ENCODE data around the gene CLASRP. TPM values are rescaled to one million over a fixed set of nuclear protein-coding genes. Genes with fewer than 3 reads are reported as not detected.

CLASRP gene
- total and polyA plus RNA-seq, 11 donors, result 25.8 to 68.2 (median 32.4) TPM

DNA sequence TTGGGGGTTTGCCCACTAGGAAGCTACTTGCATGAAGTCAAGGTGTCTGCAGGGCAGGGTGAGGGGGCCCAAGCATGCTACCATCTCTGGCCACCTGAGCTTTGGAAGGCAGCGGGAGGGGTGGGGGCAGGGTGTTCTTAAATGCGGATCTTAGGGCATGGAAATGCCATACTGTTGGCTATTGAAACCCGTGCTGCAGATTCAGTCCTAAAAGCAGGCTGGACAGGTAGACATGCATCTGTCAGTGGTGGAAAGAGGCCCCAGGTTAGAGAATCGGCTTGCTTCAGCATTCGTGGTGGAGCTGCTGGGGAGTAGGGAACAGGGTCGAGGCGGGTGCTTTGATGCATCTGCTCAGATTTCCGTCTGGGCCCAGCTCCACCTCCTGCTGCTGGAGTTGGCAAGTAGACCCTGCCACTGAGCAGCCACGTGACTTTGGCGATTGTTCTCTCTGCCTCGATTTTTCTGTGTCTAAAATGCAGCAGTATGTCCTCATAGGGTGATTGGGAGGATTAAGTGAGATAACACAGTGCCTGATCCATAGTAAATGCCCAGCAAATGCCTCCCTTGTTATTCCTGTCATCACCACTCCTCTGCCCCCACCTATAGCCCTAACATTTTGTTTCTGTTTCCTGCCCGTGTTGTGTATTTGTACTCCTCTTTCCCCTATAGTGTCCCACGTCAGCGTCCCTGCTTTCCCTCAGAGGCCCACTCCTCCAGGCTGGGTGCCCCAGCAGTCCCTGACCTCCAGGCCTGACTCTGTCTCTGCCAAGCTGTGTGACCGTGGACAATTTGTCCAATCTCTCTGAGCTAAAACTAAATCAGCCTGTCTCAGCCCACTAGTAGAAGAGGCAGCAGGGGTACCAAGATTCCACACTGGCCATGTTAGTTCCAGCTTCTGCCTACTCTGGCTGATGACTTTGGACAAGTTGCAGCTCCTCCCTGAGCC is 59.9 kb downstream of the CLASRP start:
- intact Hi-C loops (cut with DNase I), result loop anchor here in 1 of 10 donors (10.0 kb wide), 1 partner anchor 76 kb away; the partner anchor contains the start of genes BLOC1S3 and TRAPPC6A
- Histone ChIP-seq H3K27ac (peak overlapping the region in 10 of 12 donors; percentile 14 to 67 (median 49)), H3K4me1 (peaks cover 13 to 94% (median 77%) of the 10 kb centered on the region in 12 donors), H3K4me3 (peak overlapping the region in 2 of 12 donors; percentile 2 to 4), H3K9me3 (no peaks in the 10 kb centered on the region), H3K27me3 (no peaks in the 10 kb centered on the region), H3K36me3 (no peaks in the 10 kb centered on the region)
- no peak for TF ChIP-seq POLR2A (IDR thresholded peaks at IDR 0.05)
- DNase-seq (peak in 4 of 5 donors; percentile 37 to 58 (median 50)), ATAC-seq (peak; percentile 21 to 61 (median 30))
- WGBS, 4 donors, result 32 to 47% (median 35%) methylated on average over 15 of the region's 15 CpGs

DNA sequence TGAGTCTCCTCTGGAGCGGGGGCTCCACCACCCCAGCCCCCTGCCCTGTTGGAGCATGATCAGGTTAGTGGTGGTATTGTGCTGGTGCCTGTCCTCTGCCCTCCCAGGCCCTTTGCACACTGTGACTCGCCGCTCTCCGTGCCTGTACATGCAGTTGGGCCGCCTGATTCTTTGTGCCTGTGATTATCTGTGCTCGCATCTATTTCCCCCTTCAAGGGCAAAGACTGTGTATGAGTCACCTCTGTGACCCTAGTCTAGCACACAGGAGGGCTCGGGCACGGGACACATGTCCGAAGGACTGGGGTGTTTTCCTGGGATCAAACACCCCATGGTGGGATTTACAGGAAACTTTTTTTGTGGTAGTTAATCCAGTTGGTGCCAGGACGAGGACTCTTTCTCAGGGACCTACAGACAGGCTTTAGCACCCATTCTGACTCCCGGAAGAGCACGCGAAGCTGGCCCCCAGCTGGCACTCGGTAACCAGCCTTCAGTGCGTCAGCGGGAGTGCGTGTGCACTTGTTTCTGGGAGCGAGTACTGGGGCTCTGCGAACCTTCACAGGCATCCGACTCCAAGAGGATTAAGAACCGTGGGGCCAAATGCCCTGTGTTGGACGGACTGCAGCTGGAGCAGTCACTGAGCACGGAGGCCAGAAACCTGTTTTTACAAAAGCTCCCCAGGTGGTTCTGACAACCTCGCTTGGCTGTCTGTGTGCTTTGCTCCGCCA is 60.8 kb downstream of the CLASRP start:
- no peak overlapping the region for H3K4me3 ChIP-seq
- H3K27me3 ChIP-seq, result no peaks in the 10 kb centered on the region
- H3K36me3 ChIP-seq, result no peaks in the 10 kb centered on the region
- peak in 1 of 5 donors; percentile 51 for DNase-seq
- WGBS, 4 donors, result 74 to 91% (median 78%) methylated on average over 21 to 25 of the region's 25 CpGs
- ATAC-seq, result peak in 3 of 4 donors; percentile 19 to 39 (median 25)
- H3K4me1 ChIP-seq, result peaks cover 6 to 94% (median 76%) of the 10 kb centered on the region in 12 donors
- intact Hi-C loops (cut with DNase I), result loop anchor here in 1 of 10 donors (10.0 kb wide), 2 partner anchors 75 to 145 kb away; partner anchors contain the start of genes BLOC1S3, EXOC3L2 and TRAPPC6A
- H3K9me3 ChIP-seq, result no peaks in the 10 kb centered on the region
- TF ChIP-seq POLR2A (IDR thresholded peaks at IDR 0.05), result no peak
- TF ChIP-seq, protein P1, sequence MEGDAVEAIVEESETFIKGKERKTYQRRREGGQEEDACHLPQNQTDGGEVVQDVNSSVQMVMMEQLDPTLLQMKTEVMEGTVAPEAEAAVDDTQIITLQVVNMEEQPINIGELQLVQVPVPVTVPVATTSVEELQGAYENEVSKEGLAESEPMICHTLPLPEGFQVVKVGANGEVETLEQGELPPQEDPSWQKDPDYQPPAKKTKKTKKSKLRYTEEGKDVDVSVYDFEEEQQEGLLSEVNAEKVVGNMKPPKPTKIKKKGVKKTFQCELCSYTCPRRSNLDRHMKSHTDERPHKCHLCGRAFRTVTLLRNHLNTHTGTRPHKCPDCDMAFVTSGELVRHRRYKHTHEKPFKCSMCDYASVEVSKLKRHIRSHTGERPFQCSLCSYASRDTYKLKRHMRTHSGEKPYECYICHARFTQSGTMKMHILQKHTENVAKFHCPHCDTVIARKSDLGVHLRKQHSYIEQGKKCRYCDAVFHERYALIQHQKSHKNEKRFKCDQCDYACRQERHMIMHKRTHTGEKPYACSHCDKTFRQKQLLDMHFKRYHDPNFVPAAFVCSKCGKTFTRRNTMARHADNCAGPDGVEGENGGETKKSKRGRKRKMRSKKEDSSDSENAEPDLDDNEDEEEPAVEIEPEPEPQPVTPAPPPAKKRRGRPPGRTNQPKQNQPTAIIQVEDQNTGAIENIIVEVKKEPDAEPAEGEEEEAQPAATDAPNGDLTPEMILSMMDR (IDR thresholded peaks at IDR 0.05), result no peak
- peak overlapping the region in 9 of 12 donors; percentile 12 to 67 (median 48) for H3K27ac ChIP-seq

DNA sequence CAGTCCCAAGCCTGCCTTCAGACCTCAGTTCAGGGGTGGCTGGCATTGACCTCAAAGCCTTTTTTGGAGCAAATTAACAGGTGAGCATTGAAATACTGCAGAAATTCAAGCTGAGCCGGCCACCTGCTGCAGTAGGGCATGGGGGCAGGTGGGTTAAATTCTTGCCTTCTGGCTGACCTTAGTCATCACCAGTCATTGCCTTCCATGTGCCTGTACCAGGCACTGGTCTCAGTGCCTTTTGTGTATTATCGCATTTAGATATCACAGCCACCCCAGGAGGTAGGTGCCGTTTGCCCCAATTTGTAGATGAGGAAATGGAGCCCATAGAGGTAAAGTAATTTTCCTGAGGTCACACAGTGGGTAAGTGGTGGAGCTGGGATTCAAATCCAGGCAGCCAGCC is 61.4 kb downstream of the CLASRP start:
- Histone ChIP-seq H3K9me3 (no peaks in the 10 kb centered on the region), H3K27ac (peak overlapping the region in 6 of 12 donors; percentile 3 to 67 (median 31)), H3K4me1 (peaks cover 3 to 94% (median 73%) of the 10 kb centered on the region in 12 donors), H3K36me3 (no peaks in the 10 kb centered on the region), H3K4me3 (no peak overlapping the region), H3K27me3 (no peaks in the 10 kb centered on the region)
- DNase-seq, result no peak
- intact Hi-C loops (cut with DNase I), result loop anchor here in 1 of 10 donors (10.0 kb wide), 1 partner anchor 145 kb away; the partner anchor contains the start of gene EXOC3L2
- TF ChIP-seq POLR2A (IDR thresholded peaks at IDR 0.05), result no peak
- WGBS, 4 donors, result 76 to 95% (median 86%) methylated on average over 3 of the region's 3 CpGs
- ATAC-seq, result no peak

DNA sequence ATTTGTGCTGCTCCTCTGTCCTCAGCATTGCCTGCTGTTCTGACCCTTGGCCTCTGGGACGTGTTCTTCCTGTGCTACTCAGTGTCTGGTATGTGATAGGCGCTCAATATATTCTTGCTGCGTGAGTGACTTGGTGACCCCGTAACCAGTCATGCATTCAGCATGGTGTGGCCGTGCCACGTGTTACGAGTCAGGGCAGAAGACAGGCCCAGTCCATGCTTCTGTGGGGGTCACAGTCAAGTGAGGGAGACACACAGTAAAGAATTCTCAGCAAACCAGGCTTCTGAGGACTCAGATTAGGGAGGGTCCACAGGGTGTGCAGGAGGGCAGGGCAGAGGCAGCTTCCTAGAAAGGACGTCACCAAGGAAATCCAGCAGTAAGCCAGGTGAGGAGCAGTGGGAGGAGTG is 62.0 kb downstream of the CLASRP start:
- WGBS, 4 donors, result 77 to 90% (median 85%) methylated on average over 8 of the region's 8 CpGs
- H3K4me1 ChIP-seq, result peaks cover 3 to 90% (median 67%) of the 10 kb centered on the region in 12 donors
- H3K27ac ChIP-seq, result no peak overlapping the region
- ATAC-seq (no peak), DNase-seq (no peak)
- H3K9me3 ChIP-seq, result no peaks in the 10 kb centered on the region
- H3K27me3 ChIP-seq, result no peaks in the 10 kb centered on the region
- TF ChIP-seq, protein P1 (IDR thresholded peaks at IDR 0.05), result no peak
- no peak for TF ChIP-seq POLR2A (IDR thresholded peaks at IDR 0.05)
- intact Hi-C loops (cut with DNase I), result loop anchor here in 1 of 10 donors (10.0 kb wide), 1 partner anchor 144 kb away; the partner anchor contains the start of gene EXOC3L2
- no peak overlapping the region for H3K4me3 ChIP-seq
- H3K36me3 ChIP-seq, result no peaks in the 10 kb centered on the region

Data from heart left ventricle (tissue), 16 donors.